Mesendoderm (in vitro differentiated cells): ENCODE results near the gene POU2F1.

ENCODE experiments used
- DNase-seq: peaks from one replicate; pipeline ENCODE4 v3.0.0; 2013
- H2AK5ac ChIP-seq: 2 replicates; pipeline ENCODE4 v1.6.1; 2013; ENCODE audit warnings: low read length, inconsistent platforms
- H2BK120ac ChIP-seq: 2 replicates; pipeline ENCODE4 v1.6.1; 2013; ENCODE audit warnings: low read depth, mild to moderate bottlenecking, low read length, moderate library complexity, mixed read lengths
- H2BK15ac ChIP-seq: replicated peaks from 2 replicates; pipeline ENCODE4 v1.6.1; 2013; ENCODE audit warnings: low read depth, mild to moderate bottlenecking, moderate library complexity
- H2BK5ac ChIP-seq: 2 replicates; pipeline ENCODE4 v1.6.1; 2013; ENCODE audit warnings: low read length, inconsistent platforms
- H3K18ac ChIP-seq: 2 replicates; pipeline ENCODE4 v1.6.1; 2013; ENCODE audit warnings: mild to moderate bottlenecking, low read length, mixed read lengths
- H3K23ac ChIP-seq: one replicate; pipeline ENCODE4 v1.6.1; 2013; ENCODE audit warnings: low read length
- H3K27ac ChIP-seq: 2 replicates; pipeline ENCODE4 v1.5.1; 2013; ENCODE audit warnings: low read depth, mild to moderate bottlenecking, inconsistent platforms, low read length, moderate library complexity
- H3K27me3 ChIP-seq: 2 replicates; pipeline ENCODE4 v1.6.1; 2013; ENCODE audit warnings: low read length, control low read depth, mild to moderate bottlenecking, inconsistent platforms; ENCODE audit not compliant: insufficient read depth, poor library complexity
- H3K36me3 ChIP-seq: 2 replicates; pipeline ENCODE4 v1.6.1; 2013; ENCODE audit warnings: low read length, inconsistent platforms; ENCODE audit not compliant: control insufficient read depth, insufficient read depth
- H3K4ac ChIP-seq: one replicate; pipeline ENCODE4 v1.6.1; 2013; ENCODE audit warnings: low read depth, mild to moderate bottlenecking, low read length, moderate library complexity
- H3K4me1 ChIP-seq: 2 replicates; pipeline ENCODE4 v1.6.1; 2013; ENCODE audit warnings: low read depth, low read length, inconsistent platforms; ENCODE audit not compliant: control insufficient read depth
- H3K4me2 ChIP-seq: 2 replicates; pipeline ENCODE4 v1.6.1; 2013; ENCODE audit warnings: low read length
- H3K4me3 ChIP-seq: 2 replicates; pipeline ENCODE4 v1.5.1; 2013; ENCODE audit warnings: mild to moderate bottlenecking, low read length
- H3K56ac ChIP-seq: one replicate; pipeline ENCODE4 v1.6.1; 2013; ENCODE audit warnings: low read length
- H3K79me1 ChIP-seq: 2 replicates; pipeline ENCODE4 v1.6.1; 2013; ENCODE audit warnings: low read length, inconsistent platforms
- H3K79me2 ChIP-seq: 2 replicates; pipeline ENCODE4 v1.6.1; 2013; ENCODE audit warnings: mild to moderate bottlenecking, low read length; ENCODE audit not compliant: control insufficient read depth, insufficient read depth
- H3K9ac ChIP-seq: 2 replicates; pipeline ENCODE4 v1.6.1; 2013; ENCODE audit warnings: low read length, inconsistent platforms
- H4K5ac ChIP-seq: one replicate; pipeline ENCODE4 v1.6.1; 2013; ENCODE audit warnings: low read length
- H4K8ac ChIP-seq: one replicate; pipeline ENCODE4 v1.6.1; 2013; ENCODE audit warnings: low read depth, mild to moderate bottlenecking, control low read depth, low read length, moderate library complexity
- WGBS: extraction: QIAGEN DNeasy Blood & Tissue Kit; methylation state at CpG from one replicate; pipeline ENCODE4 v1.1.7; 2013; ENCODE audit warnings: low lambda C conversion rate, missing lambda C conversion rate; ENCODE audit not compliant: insufficient coverage; ENCODE audit errors: extremely low coverage; 5-methylcytosine and 5-hydroxymethylcytosine counted together

POU2F1 gene

GRCh38 chr1:167190747-167191237, 29.9 kb upstream of the POU2F1 start:
- H3K27ac ChIP-seq, result no peak overlapping the region
- H4K5ac ChIP-seq, result no peak overlapping the region
- no peak overlapping the region for H4K8ac ChIP-seq
- H3K79me1 ChIP-seq, result no peaks in the 10 kb centered on the region
- no peaks in the 10 kb centered on the region for H3K27me3 ChIP-seq
- no peak overlapping the region for H2BK120ac ChIP-seq
- no peak overlapping the region for H2BK15ac ChIP-seq
- H3K18ac ChIP-seq, result no peak overlapping the region
- WGBS, result no CpG with 5 or more reads among the region's 9 CpGs
- H3K4me1 ChIP-seq, result no peaks in the 10 kb centered on the region
- no peak overlapping the region for H3K4me2 ChIP-seq
- H3K36me3 ChIP-seq, result no peaks in the 10 kb centered on the region
- no peak overlapping the region for H3K4ac ChIP-seq
- no peaks in the 10 kb centered on the region for H3K79me2 ChIP-seq
- no peak overlapping the region for H3K4me3 ChIP-seq
- H2BK5ac ChIP-seq, result no peak overlapping the region
- no peak for DNase-seq
- no peak overlapping the region for H2AK5ac ChIP-seq
- no peak overlapping the region for H3K56ac ChIP-seq
- no peak overlapping the region for H3K23ac ChIP-seq
- H3K9ac ChIP-seq, result no peak overlapping the region

DNA sequence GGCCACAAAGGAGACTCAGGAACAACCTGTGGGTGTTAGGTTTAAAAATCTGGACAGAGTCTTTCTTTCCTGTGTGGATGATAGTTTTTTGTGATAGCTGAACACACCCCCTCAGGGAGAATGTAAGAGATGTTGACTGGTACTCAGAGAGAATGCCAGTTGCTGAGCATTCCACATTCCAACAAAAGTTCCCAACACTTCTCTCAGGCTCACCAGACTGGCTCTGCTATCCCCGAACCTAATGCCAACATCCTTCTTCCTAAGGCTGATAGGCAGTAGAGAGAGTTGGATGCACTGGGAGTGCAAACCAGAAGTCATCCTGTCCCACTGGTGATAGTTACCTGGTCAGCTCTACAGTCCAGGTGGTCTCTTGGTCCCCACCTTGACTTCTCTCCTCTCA, 28.7 kb upstream of the POU2F1 start:
- Histone ChIP-seq H2BK5ac (no peak overlapping the region), H2BK120ac (no peak overlapping the region), H2AK5ac (no peak overlapping the region), H4K8ac (no peak overlapping the region), H3K4me3 (no peak overlapping the region), H3K9ac (no peak overlapping the region), H4K5ac (no peak overlapping the region), H3K56ac (no peak overlapping the region), H3K4ac (no peak overlapping the region), H2BK15ac (no peak overlapping the region), H3K23ac (no peak overlapping the region), H3K79me1 (no peaks in the 10 kb centered on the region), H3K27ac (no peak overlapping the region), H3K4me1 (no peaks in the 10 kb centered on the region), H3K36me3 (no peaks in the 10 kb centered on the region), H3K18ac (no peak overlapping the region), H3K4me2 (no peak overlapping the region), H3K79me2 (no peaks in the 10 kb centered on the region), H3K27me3 (no peaks in the 10 kb centered on the region)
- WGBS, result no CpG with 5 or more reads among the region's 1 CpG
- no peak for DNase-seq

DNA sequence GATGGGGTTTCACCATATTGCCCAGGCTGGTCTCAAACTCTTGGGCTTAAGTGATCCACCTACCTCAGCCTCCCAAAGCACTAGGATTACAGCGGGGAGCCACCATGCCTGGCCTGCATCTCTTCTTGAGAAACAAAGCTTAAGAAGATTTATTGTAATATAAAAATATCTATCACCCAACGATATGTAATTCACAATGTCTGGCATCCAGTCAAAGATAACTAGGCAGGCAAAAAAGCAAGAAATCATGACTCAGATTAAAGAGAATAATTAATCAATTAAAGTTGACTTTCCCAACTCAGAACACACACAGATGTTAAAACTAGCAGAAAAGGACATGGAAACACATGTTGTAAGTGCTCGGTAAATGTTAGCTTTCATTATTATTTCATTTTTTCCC, 26.5 kb upstream of the POU2F1 start:
- Histone ChIP-seq H3K79me2 (no peaks in the 10 kb centered on the region), H2AK5ac (no peak overlapping the region), H3K4ac (no peak overlapping the region), H3K23ac (no peak overlapping the region), H3K27me3 (no peaks in the 10 kb centered on the region), H3K4me3 (no peak overlapping the region), H3K4me1 (no peaks in the 10 kb centered on the region), H3K4me2 (no peak overlapping the region), H4K5ac (no peak overlapping the region), H3K27ac (no peak overlapping the region), H3K56ac (no peak overlapping the region), H2BK5ac (no peak overlapping the region), H3K36me3 (no peaks in the 10 kb centered on the region), H2BK120ac (no peak overlapping the region), H3K9ac (no peak overlapping the region), H4K8ac (no peak overlapping the region), H3K79me1 (no peaks in the 10 kb centered on the region), H2BK15ac (no peak overlapping the region), H3K18ac (no peak overlapping the region)
- no CpG with 5 or more reads among the region's 3 CpGs for WGBS
- DNase-seq, result no peak

GRCh38 chr1:167196166-167196565, 24.5 kb upstream of the POU2F1 start:
- no peaks in the 10 kb centered on the region for H3K79me1 ChIP-seq
- no peaks in the 10 kb centered on the region for H3K79me2 ChIP-seq
- no peak overlapping the region for H3K18ac ChIP-seq
- H4K5ac ChIP-seq, result no peak overlapping the region
- no peak overlapping the region for H3K9ac ChIP-seq
- no peak overlapping the region for H3K23ac ChIP-seq
- H2AK5ac ChIP-seq, result no peak overlapping the region
- H3K4ac ChIP-seq, result no peak overlapping the region
- no peak overlapping the region for H3K4me3 ChIP-seq
- H3K4me1 ChIP-seq, result no peaks in the 10 kb centered on the region
- H3K27ac ChIP-seq, result no peak overlapping the region
- no peak overlapping the region for H3K4me2 ChIP-seq
- H3K27me3 ChIP-seq, result no peaks in the 10 kb centered on the region
- H2BK15ac ChIP-seq, result no peak overlapping the region
- no peak overlapping the region for H2BK120ac ChIP-seq
- H4K8ac ChIP-seq, result no peak overlapping the region
- no peak overlapping the region for H2BK5ac ChIP-seq
- no peak for DNase-seq
- no peak overlapping the region for H3K56ac ChIP-seq
- H3K36me3 ChIP-seq, result no peaks in the 10 kb centered on the region

DNA sequence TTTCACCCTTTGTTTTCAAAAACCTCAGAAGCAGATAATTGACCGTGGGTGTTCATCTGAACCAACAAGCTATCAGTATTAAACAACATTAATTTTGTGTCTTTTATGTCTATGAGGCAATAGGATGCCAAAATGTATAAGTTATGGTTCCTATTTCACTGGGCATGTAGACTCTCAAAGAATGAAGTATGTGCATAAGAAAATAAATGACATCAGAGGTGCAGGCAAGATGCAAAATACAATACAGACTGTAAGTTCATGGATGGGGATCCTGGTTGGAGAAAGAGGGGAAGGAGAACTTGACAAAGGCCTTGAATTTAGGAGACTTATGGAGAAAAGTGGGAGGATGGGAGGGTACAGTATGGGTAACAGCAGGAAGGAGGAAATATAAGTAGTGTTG, 23.4 kb upstream of the POU2F1 start:
- H3K27ac ChIP-seq, result no peak overlapping the region
- H3K79me2 ChIP-seq, result no peaks in the 10 kb centered on the region
- H3K56ac ChIP-seq, result no peak overlapping the region
- no peak overlapping the region for H2BK5ac ChIP-seq
- DNase-seq, result no peak
- no peaks in the 10 kb centered on the region for H3K79me1 ChIP-seq
- no peak overlapping the region for H3K18ac ChIP-seq
- H3K4me1 ChIP-seq, result no peaks in the 10 kb centered on the region
- no peak overlapping the region for H2AK5ac ChIP-seq
- H3K4ac ChIP-seq, result no peak overlapping the region
- H3K4me3 ChIP-seq, result no peak overlapping the region
- H4K5ac ChIP-seq, result no peak overlapping the region
- no peaks in the 10 kb centered on the region for H3K27me3 ChIP-seq
- no peak overlapping the region for H3K9ac ChIP-seq
- no peaks in the 10 kb centered on the region for H3K36me3 ChIP-seq
- no CpG with 5 or more reads among the region's 1 CpG for WGBS
- H3K23ac ChIP-seq, result no peak overlapping the region
- H4K8ac ChIP-seq, result no peak overlapping the region
- H3K4me2 ChIP-seq, result no peak overlapping the region
- H2BK15ac ChIP-seq, result no peak overlapping the region
- no peak overlapping the region for H2BK120ac ChIP-seq

GRCh38 chr1:167197692-167198091, 23.0 kb upstream of the POU2F1 start:
- Histone ChIP-seq H2AK5ac (no peak overlapping the region), H3K79me1 (no peaks in the 10 kb centered on the region), H3K4me2 (no peak overlapping the region), H2BK5ac (no peak overlapping the region), H3K4me1 (no peaks in the 10 kb centered on the region), H2BK120ac (no peak overlapping the region), H3K36me3 (no peaks in the 10 kb centered on the region), H3K18ac (no peak overlapping the region), H2BK15ac (no peak overlapping the region), H4K8ac (no peak overlapping the region), H3K9ac (no peak overlapping the region), H3K27ac (no peak overlapping the region), H3K79me2 (no peaks in the 10 kb centered on the region), H3K27me3 (no peaks in the 10 kb centered on the region), H3K56ac (no peak overlapping the region), H3K4me3 (no peak overlapping the region), H4K5ac (no peak overlapping the region), H3K23ac (no peak overlapping the region), H3K4ac (no peak overlapping the region)
- no CpG with 5 or more reads among the region's 4 CpGs for WGBS
- DNase-seq, result no peak
